IPS DF 19.7 (cell line): Measurements from ENCODE around the gene PPM1J.

ENCODE experiments used
- DNase-seq: peaks from one replicate; pipeline ENCODE4 v3.0.0-alpha.2; 2013; ENCODE audit warnings: low read depth, low spot score

Gene PPM1J

DNA sequence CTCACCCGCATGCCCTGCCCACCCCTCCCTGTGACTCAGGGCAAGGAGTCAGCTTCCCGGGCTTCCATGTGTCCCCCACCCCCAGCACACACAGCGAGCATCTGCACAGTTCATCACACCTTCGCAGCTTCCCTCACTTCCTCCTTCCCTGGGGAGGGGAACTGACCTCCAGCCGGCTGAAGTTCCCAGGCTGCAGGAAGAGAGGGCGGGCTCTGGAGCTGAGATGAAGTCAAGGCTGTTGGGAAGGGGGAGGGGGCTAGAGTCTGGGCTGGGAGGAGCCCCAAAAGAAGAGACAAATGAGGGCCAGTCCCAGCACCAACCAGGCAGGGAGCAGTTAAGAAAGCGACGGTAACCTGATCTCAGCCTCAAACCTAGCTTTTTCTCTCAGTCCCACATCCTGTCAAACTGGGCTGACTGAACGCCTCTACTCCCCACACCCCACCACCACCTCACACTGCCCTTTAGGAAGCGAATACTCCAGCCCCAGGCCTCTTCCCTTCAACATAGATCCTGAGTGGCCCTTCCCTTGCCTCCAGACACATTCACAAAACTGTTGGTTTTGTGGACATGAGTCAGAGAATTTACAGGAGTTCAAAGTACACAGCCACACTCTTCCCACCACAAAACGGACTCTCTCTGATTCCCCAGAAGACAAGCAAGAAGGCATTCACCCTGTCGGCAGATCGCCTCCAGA, 10.1 kb downstream of the PPM1J start:
- peak; percentile 96 for DNase-seq

DNA sequence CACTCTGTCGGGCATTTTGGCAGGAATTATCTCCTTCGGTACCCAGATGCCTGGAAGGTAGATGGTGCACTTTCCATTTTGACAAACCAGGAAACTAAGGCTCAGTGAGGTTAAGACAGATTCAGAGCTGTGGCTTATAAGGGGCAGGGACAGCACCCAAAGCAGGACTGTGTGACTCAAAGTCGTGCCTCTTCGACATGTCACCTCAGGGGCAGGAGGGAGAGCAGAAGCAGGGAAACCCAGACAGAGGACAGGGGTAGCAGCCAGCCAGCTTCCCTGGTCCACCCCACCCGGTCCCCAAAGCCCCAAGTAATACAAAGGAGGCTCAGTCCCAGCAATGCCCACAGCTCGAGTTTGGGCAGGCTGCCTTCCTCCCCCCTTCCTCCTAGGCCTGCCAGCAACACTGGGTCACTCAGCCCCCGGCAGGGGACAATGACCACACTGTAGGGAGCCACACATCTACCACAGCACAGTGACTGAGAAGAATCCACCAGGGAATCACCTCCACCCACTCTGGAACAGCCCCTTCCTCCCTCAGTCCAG, 10.7 kb downstream of the PPM1J start:
- DNase-seq, result no peak

DNA sequence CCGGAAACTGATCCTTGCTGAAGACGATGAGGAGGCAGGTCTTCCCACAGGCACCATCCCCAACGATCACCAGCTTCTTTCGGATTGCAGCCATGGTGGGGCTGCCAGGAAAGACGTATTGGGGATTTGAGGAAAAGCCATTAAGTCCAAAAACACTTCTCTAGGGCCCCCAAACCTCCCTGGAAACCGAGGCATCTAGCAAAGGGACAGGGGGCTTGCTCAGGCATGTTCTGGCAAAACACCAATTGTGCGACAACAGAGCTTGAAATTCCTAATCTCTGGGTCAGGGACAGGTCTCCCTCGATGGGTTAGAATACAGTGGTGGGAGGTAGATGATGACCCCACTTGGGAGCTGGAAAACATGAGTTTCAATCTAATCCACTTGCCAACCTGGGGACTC, 11.4 kb downstream of the PPM1J start:
- no peak for DNase-seq

DNA sequence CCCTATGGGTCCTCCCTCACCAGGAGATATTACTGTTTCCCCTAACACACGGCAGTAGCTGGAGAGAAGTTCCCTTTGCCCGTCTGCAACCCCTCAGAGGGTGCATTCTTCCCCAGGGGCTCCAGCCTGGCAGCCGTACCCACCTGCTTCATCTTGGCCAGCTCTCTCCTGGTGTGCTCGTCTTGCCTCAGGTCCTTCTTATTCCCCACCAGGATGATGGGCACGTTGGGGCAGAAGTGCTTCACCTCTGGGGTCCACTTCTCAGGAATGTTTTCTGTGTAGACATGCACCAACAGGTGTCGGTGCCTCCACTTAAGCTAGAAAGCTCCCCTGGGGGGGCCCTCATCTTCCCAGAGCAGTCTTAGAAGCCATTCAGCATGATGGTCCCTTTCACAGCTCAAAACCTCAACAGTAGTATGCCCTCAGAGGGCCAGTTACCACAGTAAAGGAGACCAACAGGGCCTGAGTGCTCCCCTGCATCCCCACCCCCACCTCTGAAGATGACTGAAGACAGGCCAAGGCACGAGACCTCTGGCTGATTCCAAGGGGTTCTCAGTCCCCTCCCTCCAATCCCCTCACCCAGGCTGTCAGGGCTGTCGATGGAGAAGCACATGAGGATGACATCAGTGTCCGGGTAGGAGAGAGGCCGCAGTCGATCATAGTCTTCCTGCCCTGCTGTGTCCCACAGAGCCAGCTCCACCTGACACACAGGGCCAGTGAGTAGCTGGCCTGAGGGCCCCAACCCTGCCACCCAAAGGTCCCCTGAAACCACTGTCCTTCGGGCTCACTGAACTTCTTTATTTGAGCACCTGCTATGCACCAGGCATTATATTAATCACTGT, 12.5 kb downstream of the PPM1J start:
- no peak for DNase-seq

DNA sequence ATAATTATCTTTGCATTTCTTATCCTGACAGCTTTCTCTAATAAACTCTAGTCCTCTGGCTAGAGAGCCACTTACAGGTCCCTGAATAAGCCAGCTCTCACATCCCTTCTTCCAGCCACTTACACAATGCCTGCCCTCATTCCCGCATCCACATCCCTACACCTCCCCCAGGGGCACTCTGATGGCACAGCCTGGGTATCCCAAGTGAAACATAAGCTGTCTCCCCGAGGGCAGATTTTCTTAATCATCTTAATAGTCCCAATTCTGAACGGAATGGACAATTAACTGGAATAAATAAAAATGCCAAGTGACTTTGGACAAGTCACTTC, 13.1 kb downstream of the PPM1J start:
- DNase-seq, result no peak

DNA sequence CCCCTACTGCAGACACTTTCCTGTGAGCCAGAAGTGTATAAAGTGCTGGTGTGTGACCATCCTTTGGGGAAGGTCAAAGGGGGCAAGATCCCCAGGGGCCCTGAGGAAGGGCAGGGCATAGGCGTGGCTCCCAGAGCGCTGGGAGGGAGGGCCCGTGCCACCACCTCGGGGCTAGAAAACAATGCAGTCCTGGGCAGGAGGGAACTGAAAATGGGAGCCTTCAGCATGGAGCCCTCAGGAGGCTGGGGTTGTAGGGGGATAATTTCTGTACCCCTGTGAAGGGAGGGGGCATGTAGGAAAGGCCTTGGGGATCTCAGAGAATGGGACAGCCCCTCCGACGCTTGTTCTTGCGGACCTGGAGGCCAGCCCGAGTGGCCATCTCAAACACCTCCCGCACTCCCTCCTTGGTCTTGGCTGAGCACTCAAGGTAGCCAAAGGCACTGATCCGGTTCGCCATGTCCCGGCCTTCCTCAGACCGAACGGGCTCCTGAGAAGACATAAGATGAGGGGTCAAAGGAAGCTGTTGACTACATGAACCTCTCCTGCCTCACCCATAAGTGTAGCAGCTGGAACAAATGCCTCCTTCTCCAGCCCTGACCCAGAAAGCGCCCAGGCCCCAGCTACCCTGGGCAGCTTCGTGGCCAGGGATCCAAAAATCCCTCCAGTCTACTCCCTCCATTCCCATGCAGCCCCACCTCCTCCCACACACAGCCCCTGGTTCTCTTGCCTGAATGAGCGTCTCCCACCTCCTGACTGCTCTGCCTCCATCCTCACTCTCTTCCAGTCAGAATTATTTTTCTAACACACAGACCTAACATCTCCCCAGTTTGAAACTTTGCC, 13.7 kb downstream of the PPM1J start:
- no peak for DNase-seq

DNA sequence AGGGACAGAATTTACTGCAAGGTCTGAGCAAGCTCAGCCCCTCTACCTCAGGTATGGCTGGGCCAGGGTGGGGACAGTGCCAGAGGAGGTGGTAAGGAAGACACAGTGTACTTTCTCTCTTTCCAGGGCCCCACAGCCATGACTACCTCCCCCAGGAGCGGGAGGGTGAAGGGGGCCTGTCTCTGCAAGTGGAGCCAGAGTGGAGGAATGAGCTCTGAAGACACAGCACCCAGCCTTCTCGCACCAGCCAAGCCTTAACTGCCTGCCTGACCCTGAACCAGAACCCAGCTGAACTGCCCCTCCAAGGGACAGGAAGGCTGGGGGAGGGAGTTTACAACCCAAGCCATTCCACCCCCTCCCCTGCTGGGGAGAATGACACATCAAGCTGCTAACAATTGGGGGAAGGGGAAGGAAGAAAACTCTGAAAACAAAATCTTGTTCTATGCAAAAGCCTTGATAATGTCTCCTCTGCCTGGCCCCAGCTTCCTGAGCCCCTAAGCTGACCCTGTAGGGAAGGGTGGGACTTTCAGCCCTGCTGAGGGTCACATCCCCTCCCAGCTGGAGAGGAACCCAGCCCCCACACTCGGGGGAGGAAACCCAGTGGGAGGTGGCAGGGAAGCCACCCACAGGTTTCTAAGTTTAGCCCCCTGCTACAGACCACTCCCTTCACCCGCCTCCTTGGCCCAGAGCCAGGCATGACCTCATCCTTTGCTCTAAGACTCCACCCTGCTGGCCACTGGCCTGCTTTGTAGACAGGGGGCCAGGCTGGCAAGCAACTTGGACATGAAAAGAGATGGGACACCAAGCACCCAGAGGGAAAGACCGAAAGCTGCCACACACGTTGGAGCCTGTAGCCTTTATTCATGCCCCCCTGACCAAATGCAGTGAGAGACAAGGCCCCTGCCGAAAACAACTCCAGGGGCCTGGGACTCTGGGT, 14.6 kb downstream of the PPM1J start:
- DNase-seq, result peak; percentile 64

DNA sequence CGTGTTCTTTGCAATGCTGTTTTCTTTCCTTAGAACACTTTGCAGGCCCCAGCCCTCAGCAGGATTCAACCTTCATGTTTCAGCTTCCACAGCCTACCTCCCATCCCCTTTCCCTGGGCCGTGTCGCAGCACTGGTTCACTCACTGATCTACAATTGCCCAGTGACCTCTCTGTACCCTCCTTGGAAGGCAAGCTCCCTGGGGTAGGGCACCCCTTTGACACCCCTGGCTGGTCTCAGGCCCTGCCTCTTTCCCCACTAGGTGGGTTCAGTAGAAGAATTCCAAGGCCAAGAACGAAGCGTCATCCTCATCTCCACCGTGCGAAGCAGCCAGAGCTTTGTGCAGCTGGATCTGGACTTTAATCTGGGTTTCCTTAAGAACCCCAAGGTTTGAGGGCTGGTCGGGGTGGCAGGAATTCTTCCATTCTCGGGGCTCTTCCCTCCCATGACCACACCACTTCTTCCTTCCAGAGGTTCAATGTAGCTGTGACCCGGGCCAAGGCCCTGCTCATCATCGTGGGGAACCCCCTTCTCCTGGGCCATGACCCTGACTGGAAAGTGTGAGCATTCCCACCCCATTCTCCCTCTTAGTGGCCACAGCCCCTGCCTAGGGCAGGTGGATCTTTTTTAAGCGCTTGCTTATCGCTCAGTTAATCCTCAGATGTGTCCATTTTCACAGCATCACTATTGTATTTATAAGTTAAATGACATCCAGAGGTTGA, 15.5 kb downstream of the PPM1J start:
- no peak for DNase-seq

DNA sequence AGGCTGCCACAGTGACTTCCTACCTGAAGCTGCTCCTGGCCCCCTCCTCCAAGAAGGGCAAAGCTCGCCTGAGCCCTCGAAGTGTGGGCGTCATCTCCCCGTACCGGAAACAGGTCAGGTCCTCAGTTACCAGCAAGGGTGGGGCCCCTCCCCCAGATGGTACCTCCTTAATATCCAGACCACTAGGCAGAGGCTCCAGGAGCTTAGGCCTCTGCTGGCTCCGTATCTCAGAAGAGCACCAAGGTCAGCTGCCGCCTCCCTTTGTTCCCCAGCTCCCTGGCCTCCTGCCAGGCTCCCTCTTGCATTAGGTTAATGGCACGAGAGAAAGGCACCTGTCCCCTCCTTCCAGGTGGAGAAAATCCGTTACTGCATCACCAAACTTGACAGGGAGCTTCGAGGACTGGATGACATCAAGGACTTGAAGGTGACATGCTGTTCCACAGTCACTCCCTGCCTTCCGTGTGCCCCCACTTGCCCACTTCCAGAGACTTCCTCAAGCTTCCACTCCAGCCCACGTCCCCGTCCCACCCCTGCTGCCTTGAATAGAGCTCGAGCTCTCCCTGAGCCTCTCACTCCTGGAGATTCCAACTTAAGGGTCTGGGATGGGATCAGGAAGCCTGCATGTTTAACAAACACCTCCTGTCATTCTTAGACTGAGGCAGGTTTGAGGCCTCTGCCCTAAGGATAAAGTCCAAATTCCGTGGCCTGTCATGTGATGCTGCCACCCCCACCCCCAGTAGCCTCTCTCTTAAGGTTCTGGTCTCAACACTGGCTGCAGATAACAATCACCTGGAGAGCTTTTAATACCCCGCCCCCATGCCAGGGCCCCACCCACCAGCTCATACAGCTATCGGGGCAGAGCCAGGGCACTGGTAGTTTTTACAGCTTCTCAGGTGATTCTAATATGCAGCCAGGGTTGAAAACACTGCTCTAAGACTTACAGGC, 16.5 kb downstream of the PPM1J start:
- no peak for DNase-seq

DNA sequence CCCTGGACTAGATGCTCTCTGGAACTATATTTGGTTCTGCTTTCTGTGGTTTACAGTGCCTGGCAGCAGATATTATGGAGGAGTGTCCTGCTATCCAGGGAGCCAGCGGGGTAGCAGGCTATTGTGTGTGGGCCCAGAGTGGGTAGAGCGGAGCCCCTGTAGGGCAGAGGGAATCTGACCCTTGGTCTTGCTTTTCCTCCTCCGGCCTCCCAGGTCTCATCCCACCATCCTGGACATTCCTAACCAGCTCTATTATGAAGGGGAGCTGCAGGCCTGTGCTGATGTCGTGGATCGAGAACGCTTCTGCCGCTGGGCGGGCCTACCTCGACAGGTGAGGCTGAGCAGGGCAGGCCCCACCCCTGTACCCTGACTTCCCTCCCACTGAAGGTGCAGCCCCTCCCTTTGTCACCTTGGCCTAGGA, 17.3 kb downstream of the PPM1J start:
- DNase-seq, result no peak

DNA sequence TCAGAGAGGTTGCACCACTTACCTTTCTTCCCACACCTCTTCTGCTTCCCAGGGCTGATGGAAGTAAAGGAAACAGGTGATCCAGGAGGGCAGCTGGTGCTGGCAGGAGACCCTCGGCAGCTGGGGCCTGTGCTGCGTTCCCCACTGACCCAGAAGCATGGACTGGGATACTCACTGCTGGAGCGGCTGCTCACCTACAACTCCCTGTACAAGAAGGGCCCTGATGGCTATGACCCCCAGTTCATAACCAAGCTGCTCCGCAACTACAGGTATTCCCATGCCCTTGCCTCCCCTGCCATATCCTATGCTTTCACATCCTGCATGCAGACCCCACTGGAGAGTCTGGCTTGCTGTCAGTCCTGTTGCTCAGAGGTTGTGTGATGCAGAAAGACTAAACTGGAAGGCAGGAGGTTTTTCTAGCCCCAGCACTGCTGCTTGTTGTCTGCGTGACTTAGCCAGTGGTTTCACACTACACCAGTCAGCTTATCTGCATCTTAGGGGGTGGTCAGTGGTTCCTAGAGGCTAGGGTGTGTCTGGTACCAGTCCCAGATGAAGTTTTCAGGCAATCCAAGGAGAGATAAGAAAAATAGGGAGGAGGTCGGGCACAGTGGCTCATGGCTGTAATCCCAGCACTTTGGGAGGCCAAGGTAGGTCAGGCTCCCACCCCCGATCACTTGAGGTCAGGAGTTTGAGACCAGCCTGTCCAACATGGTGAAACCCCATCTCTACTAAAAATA, 18.4 kb downstream of the PPM1J start:
- DNase-seq, result no peak

DNA sequence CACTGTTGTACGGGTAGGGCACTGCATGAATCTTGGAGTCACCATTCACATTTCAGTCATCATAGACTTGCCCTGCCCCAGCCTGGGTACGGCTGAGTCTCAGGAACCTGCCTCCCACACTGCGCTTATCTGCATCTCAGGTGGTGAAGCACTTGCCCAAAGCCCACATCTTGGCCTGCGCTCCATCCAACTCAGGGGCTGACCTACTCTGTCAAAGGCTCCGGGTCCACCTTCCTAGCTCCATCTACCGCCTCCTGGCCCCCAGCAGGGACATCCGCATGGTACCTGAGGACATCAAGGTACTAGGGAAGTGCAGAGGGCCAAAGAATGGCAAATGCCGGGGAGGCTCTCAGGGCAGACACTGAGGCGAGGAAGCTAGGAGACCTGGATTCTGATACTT, 19.9 kb downstream of the PPM1J start:
- no peak for DNase-seq

DNA sequence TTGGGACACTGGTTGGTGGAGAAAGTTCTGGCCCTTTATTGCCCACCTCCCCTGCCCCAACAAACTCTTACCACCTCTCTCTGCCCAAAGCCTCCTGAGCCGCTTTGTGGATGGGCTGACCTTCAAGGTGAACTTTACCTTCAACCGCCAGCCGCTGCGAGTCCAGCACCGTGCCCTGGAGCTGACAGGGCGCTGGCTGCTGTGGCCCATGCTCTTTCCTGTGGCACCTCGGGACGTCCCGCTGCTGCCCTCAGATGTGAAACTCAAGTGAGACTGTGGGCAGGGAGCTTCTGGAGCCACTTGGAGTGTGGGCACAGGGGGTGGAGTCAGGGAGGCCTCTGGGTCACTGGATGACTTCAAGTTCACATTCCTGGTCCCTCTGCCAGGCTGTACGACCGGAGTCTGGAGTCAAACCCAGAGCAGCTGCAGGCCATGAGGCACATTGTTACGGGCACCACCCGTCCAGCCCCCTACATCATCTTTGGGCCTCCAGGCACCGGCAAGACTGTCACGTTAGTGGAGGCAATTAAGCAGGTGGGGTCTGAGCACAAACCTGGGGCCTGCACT, 20.7 kb downstream of the PPM1J start:
- no peak for DNase-seq

DNA sequence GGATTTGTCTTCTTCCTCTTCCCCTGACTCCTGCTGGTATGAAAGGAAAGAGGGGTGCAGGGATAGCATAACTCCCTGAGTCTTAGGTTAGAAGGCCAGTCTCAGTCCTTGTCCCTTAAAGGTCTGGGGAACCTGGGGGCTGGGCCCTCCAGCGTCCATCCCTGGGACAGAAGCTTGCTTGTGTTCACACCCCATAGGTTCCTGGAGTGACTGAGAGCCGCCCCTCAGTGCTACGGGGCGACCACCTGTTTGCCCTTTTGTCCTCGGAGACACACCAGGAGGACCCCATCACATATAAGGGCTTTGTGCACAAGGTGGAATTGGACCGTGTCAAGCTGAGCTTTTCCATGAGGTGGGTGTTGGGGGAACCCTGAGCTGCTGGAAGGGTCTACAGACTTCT, 21.3 kb downstream of the PPM1J start:
- DNase-seq, result no peak

DNA sequence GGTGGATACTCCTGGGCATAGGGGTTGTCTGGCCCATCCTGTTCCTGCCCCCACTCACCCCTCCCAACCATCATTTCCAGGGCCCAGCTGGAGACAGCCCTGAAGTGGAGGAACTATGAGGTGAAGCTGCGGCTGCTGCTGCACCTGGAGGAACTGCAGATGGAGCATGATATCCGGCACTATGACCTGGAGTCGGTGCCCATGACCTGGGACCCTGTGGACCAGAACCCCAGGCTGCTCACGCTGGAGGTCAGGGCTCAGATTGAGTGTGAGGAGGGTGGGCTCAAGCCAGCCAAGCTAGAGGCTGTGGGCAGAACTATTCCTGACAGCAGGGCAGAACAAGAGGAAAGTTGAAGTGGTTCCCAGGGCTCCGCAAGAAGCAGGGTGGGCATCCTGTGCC, 22.5 kb downstream of the PPM1J start:
- DNase-seq, result no peak

DNA sequence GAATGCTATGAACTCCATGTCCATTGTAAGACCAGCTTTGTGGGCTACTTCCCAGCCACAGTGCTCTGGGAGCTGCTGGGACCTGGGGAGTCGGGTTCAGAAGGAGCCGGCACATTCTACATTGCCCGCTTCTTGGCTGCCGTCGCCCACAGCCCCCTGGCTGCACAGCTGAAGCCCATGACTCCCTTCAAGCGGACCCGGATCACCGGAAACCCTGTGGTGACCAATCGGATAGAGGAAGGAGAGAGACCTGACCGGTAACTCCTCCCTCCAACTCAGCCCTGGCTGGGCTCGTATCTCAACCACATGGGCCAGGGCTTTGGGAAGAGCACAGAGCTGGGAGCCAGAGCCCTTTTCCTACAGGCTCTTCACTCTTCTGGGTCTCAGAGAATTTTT, 25.3 kb downstream of the PPM1J start:
- DNase-seq, result no peak

DNA sequence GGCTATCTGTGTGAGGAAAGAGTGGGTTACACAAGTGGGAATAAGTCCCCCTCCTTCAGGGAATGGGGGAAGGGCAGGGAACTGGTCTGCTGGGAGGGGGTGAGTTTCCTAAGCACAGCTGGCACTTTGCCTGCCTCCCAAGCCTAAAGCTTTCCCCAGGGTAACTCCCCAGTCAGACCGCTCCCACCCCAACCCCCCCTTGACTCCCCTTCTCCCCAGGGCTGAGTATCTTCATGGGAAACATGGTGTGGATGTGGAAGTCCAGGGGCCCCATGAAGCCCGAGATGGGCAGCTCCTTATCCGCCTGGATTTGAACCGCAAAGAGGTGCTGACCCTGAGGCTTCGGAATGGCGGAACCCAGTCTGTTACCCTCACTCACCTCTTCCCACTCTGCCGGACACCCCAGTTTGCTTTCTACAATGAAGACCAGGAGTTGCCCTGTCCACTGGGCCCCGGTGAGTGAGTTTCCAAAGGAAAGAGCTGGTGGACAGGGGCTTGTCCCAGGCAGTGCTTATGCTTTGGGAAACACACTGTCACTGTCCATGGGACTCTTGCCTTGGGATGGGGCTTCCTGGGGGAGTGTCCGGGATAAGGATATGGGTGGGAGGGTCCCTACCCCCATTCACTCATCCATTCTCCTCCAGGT, 25.8 kb downstream of the PPM1J start:
- no peak for DNase-seq

DNA sequence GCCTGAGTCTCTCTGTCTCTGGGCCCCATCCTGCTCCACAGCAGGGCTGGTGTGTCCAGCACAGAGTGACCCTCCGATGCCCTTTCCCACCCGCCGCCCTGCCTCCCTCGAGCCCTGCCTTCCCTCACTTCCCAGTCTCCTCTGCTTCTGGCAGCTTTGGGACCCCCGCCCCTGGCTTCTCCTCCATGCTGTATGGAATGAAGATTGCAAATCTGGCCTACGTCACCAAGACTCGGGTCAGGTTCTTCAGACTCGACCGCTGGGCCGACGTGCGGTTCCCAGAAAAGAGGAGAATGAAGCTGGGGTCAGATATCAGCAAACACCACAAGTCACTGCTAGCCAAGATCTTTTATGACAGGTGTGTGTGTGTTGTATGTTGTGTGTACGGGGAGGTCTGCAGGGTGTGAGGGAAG, 26.3 kb downstream of the PPM1J start:
- DNase-seq, result no peak
